HL-60/S4 treated with retinoic acid at 250 ng/mL for 4 days and 3 days (cell line): Measurements from ENCODE around the gene PRPF40A.

ENCODE experiments used
- in situ Hi-C: fragments of 300-500 bp; cut with MboI; formaldehyde crosslinking; loops from 2 replicates; pipeline ENCODE4 v1.7.0; 2022; ENCODE audit warnings: low sequenced_read_pairs

Gene PRPF40A

DNA sequence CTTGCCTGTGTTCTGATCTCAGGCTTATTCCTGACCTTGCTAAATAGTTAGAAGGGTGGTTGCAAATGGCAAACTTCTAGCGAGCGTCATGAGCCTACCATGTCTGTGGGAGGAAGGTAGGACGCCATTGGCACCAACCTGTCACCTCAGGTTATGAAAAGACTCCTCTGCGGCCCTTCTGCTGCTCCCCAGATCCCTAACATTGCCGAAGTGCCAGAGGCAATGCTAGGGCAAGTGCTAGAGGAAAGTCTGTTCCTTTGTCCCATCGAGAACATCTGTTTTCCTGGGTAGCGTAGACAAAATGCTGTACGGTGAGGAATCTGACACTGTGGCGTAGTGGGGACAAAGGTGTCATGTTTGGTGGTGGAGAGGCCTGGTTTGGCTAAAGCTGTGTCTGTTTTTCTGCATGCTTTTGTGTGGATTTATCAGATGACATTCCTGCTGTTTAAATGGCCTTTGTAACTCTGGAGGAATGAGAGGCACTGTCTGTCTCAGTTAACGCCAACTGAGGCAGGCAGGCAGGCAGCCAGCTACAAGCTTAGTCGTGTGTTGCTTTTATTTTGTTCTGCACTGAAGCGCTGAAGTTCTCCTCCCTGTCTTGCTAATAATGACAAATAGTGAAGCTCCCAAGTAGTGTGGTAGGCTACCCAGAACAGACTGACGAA lies 94.1 kb downstream of the PRPF40A start:
- in situ Hi-C loops, result no loop called here

DNA sequence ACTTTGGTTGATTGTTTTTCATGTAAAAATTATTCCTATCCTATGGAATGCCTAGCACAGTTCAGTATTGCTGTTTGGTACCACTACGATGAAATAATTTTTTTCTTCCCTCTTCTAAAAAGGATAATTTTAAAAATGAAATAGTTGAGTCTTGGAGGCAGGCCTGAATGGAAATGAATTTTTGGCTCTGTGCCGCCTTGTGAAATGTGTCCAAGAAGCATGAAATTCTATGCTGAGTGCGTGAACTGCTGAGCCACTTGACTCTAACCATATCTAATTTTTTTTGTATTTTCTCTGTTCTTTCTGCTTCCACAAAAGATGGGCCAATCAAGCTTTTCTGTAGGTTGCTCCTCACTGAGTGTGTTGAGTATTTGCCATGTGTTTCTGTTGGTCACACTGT lies 95.0 kb downstream of the PRPF40A start:
- in situ Hi-C loops, result no loop called here

DNA sequence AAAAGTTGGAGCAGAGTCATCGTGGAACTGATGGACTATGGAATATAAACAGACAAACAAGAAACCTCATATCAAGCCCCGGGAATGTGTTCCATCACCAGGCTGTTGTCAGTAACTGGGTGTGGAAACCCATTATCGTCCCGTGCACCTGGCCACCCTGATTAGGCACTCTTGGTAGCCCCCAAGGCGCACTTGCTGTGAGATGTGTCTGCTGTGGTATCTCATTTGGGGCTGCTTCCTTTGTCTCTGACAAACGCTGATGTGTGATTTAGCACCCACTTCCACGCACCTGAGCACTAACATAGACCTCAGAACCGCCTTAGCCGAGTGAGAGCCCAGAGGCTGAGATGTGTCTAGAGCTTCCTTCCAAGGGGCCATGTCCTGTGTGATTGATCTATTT lies 96.3 kb downstream of the PRPF40A start:
- in situ Hi-C loops, result no loop called here

DNA sequence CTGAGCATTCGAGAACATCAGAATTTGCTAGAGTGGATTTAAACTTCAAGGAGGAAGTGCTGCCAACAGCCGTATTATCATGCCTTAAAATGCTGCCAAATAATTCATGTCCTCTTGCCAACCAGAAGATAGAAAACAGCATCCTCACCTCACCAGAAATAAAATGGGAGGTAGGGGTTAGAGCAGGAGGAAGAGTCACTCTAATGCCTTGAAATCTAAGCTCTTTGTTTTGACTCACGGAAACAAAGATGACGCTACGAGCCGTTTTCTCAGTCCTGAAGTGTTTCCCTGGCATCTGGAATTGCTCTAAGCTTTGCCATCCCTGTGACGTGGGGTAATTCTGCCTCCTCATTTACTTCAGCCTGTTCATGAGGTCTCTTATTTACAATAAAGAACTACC lies 97.1 kb downstream of the PRPF40A start:
- in situ Hi-C loops, result no loop called here

DNA sequence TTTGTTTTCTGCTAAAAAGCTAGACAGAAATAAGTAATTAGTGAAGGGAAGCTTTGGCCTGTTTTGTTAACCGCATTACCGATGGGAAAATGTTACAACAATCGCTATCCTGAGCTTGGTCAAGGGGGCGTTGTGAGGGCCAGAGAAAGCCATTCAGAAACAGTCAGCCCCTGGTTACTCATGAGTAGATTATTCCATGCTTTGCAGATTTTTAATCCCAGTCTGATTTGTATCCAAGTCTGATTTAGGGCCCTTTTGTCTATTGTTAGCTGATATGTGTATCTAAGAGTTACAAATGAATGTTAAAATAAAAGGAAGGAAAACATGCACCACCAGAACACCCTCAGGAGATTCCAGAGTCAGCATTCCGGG lies 99.1 kb downstream of the PRPF40A start:
- in situ Hi-C loops, result no loop called here

DNA sequence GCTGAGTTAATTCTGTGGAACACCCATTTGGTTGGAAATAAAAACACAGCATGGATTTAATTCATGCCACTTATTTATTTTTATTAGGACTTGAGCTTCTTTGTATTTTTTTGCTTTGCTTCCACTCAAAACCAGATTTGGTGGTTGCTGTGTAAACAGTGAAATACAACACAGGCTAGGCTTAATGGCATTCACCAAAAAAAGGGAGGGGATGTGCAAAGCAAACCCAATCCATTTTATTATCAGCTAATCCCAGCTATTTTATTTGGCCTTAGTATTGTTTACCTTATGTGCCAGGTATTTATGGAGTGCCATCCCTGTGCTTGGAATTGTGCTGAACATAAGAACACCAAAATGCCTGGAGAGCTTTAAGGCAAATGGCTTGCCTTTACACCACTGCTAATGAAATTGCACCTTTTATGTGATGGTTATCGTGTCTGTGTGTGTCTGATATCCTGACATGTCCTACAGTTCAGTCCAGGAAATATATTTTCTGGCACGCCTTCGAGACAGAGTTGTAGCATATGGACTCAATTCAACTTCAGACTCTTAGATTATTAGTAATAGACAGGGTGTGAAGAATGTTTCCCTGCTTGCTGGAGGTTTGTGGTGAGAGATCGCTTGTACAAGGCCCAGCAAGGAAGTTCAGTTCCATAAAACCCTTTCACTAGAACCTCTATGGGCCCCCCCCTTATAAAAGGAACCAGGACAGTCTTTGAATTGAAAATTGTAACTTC lies 99.6 kb downstream of the PRPF40A start:
- in situ Hi-C loops, result no loop called here

DNA sequence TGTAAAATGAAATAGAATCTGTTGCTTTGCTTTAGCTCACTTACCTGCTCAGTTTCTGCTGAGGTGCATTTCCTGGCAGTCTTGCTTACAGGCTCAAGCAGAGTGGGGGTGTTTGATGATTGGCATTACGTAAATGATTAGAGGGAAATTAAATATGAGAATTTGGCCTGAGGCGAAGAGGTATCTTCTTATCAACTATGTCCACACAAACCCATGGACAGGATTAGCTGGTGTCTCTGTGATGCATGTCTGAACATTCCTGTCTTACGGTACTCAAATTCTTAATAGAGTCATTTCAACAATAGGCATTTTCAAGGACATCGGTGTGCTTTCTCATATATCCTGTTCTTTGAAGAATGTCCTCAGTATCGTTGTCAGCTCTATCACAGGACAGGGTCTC lies 102.1 kb downstream of the PRPF40A start:
- in situ Hi-C loops, result no loop called here

DNA sequence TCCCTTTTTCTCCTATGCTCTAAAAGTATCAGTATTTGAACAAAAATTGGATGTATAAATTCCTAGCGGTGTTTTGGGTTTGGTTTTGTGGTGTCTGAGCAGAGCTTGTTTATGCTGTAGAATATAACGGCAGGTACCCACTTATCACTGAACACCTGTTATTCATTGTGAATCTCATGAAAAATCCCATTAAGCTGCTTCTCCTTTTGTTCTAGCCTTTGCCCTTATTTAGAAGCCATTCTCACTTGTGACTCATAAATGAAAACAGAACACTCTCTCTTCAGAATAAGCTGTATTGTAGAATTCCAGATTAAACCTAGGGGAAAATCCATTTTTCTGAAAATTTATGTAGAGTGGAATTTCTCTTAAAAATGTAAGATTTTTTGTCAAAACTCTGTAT lies 104.0 kb downstream of the PRPF40A start:
- in situ Hi-C loops, result no loop called here

DNA sequence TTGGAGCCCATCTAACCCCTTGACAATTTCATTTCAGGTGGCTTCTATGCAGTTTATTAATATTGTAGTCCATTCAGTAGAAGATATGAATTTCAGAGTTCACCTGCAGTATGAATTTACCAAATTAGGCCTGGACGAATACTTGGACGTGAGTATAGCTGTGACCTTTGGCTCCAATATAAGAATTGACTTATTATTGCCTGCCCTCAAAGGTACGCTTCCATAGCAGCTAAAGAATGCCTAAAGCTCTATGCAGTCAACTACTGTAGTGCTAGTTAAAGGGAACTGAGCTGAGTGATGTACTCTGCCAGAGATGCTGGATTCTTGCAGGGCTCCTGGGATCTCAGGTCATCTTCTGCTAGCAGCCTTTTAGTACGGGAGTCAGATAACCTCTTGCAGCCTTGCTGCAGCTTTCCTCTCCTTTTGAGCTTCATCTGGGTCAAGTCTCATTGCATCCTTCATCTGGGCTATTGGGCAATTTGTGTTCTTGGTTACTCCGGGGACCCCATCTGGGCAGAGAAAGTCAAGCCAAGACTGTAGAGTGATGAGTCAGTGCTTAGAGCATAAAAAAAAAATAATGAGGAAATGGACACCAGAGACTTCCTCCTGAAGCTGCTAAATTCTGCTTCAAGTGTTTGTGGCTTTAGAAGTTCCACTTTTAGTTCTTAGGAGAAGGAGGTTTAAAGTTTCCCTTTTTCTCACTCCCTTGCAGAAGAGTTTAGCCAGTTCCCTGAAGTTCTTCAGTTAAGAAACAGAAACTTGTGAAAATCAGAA lies 105.6 kb downstream of the PRPF40A start:
- in situ Hi-C loops, result no loop called here

DNA sequence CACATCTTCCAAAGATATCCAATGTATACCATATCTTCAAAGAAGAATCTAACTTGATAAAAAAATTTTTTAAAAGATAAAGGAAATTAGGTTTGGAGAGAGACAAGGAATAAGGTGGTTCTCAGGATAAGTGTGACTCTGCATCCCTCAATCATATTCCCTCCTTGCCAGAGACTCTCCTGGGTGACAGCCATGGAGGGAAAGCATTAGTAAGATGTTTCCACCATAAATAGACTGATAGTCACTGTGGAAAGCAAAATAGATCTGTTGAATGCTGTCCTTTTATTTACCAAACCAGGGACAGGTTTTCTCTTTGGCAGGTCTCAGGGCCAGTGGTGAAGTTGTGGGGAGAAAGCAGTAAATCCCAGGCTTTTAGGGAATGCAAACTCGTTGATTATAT lies 107.6 kb downstream of the PRPF40A start:
- in situ Hi-C loops, result no loop called here

DNA sequence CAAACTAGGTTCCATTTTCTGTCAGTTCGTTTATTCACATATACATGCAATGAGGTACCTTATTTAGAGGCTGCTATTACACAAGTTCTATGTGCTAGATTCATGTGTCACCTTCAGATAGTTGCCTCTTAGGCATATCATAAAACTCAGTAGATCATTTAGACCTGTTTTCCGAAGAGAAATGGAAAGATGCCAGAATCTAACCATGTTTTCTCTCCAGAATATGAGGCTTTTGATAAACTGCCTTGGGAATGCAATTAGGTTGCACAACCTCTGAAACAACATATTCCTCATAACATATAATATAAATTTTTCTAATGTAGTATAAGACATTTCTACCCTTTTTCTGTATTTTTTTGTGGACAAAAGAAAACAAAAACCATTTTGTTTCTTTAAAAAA lies 108.1 kb downstream of the PRPF40A start:
- in situ Hi-C loops, result no loop called here

DNA sequence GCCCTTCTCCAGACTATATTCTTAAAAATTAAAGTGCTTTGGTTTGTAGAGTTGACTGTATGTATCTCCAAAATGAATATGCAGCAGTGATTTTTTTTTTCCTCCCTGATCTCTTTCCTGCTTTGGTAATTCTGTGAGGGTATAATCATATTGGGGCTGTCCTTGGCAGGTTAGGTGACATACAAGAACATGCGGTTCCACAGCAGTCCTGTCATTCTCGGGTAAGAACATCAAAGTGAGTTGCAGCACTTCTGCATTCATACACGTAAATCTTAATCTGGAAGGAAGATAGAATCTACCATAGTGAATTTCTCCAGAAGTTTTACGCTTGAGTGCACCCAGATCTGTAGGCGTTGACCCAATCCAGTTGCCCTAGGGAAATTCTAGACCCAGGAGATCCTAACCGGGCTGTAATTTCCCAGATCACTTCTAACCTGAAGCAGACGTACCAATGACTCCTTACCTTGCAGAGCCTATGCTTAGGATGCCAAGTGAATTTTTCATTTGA lies 109.4 kb downstream of the PRPF40A start:
- in situ Hi-C loops, result no loop called here

DNA sequence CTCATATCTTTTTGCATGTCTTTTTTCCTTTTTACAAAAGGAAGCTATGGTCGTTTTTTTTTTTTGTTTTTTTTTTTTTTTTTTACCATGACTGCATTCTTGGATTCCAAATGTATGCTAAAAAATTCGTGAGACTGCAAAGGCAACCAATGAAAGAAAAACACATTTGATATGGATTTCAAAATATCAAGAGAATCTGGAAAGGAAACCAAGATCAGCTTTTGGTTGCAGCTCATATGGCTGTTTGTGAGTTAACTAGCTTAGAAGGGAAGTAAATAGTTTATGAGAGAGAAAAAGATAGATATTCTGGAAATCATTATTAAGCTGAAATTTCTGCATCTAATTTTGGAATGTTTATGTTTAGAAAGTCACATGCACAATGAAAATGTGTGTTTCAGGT lies 110.3 kb downstream of the PRPF40A start:
- in situ Hi-C loops, result no loop called here

DNA sequence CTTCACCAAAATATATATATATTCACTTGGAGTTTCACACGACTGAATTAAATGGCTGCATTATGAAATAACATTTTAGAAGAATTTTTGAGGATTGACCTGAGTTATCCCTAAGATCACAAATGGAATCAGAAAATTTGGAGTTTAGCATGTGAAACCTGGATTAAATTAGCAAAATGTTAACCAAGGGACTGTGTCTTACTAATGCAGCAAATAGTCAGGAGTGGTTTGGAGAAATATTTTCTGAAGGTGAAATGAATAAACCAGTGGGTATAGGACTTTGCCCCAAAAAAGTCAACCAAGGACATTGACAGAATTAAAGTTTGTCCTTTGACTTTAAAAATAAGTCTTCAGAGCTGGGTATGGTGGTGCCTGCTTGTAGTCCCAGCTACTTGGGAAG lies 111.2 kb downstream of the PRPF40A start:
- in situ Hi-C loops, result no loop called here

DNA sequence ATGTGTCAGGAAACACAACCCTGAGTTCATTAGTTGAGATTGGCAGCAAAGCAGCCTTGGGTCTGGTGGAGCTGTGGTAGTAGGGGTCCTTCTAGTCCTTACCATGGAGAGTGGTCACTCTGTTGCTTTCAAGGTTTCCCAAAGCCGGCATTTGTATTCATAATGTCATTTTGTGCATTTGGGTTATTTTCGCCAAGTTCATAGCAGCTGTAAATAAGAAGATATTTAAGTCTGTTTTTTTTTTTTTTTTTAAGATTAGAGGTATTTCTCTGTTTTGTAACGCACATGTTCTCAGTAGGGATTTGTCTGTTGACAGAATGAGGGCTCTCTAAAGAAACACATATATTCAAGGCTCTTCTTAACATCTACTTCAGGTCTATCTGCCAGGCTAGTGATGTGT lies 114.1 kb downstream of the PRPF40A start:
- in situ Hi-C loops, result no loop called here

DNA sequence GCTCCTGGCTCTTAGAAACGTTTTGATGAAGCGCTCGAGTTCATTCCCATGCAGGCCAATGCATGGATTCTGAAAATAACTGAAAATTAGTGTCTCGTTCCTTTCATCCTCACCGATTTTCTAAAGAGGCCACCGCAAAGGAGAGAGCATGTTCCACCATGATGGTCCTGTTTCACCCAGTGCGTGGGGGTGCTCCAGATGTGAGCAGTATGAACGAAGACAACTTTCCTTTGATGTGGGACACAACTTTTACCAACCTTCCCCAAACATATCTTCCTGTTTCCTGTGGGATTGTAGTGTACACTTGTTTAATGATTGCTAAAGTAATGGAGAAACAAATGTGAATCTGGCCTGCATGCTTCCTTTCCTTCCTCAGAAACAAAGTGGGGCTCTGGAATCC lies 114.5 kb downstream of the PRPF40A start:
- in situ Hi-C loops, result no loop called here
